Neural progenitor cell (in vitro differentiated cells): ENCODE results near the gene PITPNC1. TPM values are rescaled to one million over a fixed set of nuclear protein-coding genes. Genes with fewer than 3 reads are reported as not detected.
"Not testable (repeated sequence)": the region's sequence is repeated elsewhere in the genome, so short reads cannot be mapped to it uniquely, and the experiment has no call there.

ENCODE experiments used
- DNase-seq: peaks from one replicate; pipeline ENCODE4 v3.0.0-alpha.2; 2016; ENCODE audit warnings: low spot score
- H2AFZ ChIP-seq: fragments of 200-600 bp; sonication (generic); replicated peaks from 2 replicates; pipeline ENCODE4 v1.6.1; 2016; ENCODE audit warnings: antibody characterized with exemption
- H3F3A ChIP-seq: fragments of 200-600 bp; sonication (generic); 2 replicates; pipeline ENCODE4 v1.6.1; 2016; ENCODE audit warnings: antibody characterized with exemption, low read depth
- H3K27ac ChIP-seq: fragments of 200-600 bp; sonication (generic); 2 replicates; pipeline ENCODE4 v1.5.1; 2016; ENCODE audit warnings: mild to moderate bottlenecking
- H3K27me3 ChIP-seq: fragments of 200-600 bp; sonication (generic); 2 replicates; pipeline ENCODE4 v1.6.1; 2016; ENCODE audit warnings: mild to moderate bottlenecking, moderate library complexity
- H3K36me3 ChIP-seq: fragments of 200-600 bp; sonication (generic); 2 replicates; pipeline ENCODE4 v1.5.1; 2016
- H3K4me1 ChIP-seq: fragments of 200-600 bp; sonication (generic); 2 replicates; pipeline ENCODE4 v1.6.1; 2016; ENCODE audit warnings: mixed run types
- H3K4me2 ChIP-seq: fragments of 200-600 bp; sonication (generic); 2 replicates; pipeline ENCODE4 v1.6.1; 2016
- H3K4me3 ChIP-seq: fragments of 200-600 bp; sonication (generic); 2 replicates; pipeline ENCODE4 v1.5.1; 2016
- H3K79me2 ChIP-seq: fragments of 200-600 bp; sonication (generic); 2 replicates; pipeline ENCODE4 v1.6.1; 2016; ENCODE audit warnings: low read depth
- H3K9ac ChIP-seq: fragments of 200-600 bp; sonication (generic); 2 replicates; pipeline ENCODE4 v1.6.1; 2016
- H3K9me3 ChIP-seq: fragments of 200-600 bp; sonication (generic); 2 replicates; pipeline ENCODE4 v1.5.1; 2016; ENCODE audit warnings: low read depth
- H4K20me1 ChIP-seq: fragments of 200-600 bp; sonication (generic); 2 replicates; pipeline ENCODE4 v1.6.1; 2016; ENCODE audit warnings: low read depth
- H3K27ac Mint-ChIP-seq: 3 replicates; pipeline ENCODE4 v1.8.0; 2021; ENCODE audit warnings: mixed read lengths
- H3K27me3 Mint-ChIP-seq: 2 replicates; pipeline ENCODE4 v1.8.0; 2022; ENCODE audit warnings: low read depth, mild to moderate bottlenecking, inconsistent platforms, moderate library complexity, mixed read lengths; ENCODE audit not compliant: insufficient read depth
- H3K36me3 Mint-ChIP-seq: 3 replicates; pipeline ENCODE4 v1.8.0; 2021; ENCODE audit warnings: mixed read lengths
- H3K4me1 Mint-ChIP-seq: 3 replicates; pipeline ENCODE4 v1.8.0; 2021; ENCODE audit warnings: mixed read lengths
- H3K4me3 Mint-ChIP-seq: 3 replicates; pipeline ENCODE4 v1.8.0; 2021; ENCODE audit warnings: mild to moderate bottlenecking, moderate library complexity, mixed read lengths
- H3K9me3 Mint-ChIP-seq: 3 replicates; pipeline ENCODE4 v1.8.0; 2020; ENCODE audit warnings: mixed read lengths
- CTCF ChIP-seq: fragments of 200-600 bp; sonication (generic); IDR thresholded peaks from 2 replicates; pipeline ENCODE4 v1.5.1; 2017; ENCODE audit warnings: antibody characterized with exemption, mild to moderate bottlenecking
- EZH2 ChIP-seq: fragments of 200-600 bp; sonication (generic); IDR thresholded peaks from 2 replicates; pipeline ENCODE4 v1.6.1; 2017; ENCODE audit warnings: antibody characterized with exemption, mild to moderate bottlenecking, moderate library complexity
- EZH2phosphoT487 ChIP-seq: fragments of 200-600 bp; sonication (generic); IDR thresholded peaks from 2 replicates; pipeline ENCODE4 v1.6.1; 2017; ENCODE audit warnings: antibody characterized with exemption
- total RNA-seq: library from RNA; depleted of rRNA; stranded (reverse); fragments of >200 nt; gene quantifications from 2 replicates; pipeline ENCODE4 v1.2.3, GENCODE V29; 2015; ENCODE audit warnings: low replicate concordance

PITPNC1 gene
- total RNA-seq, 1 donor from 2014 or later = 8.1 TPM

GRCh38 chr17:67628580-67629013, 251.5 kb downstream of the PITPNC1 start:
- Histone ChIP-seq H4K20me1 (no peaks in the 10 kb centered on the region), H3K9me3 (no peaks in the 10 kb centered on the region), H3K27ac (no peak overlapping the region), H3K27me3 (no peaks in the 10 kb centered on the region), H3K9ac (no peak overlapping the region), H3K36me3 (no peaks in the 10 kb centered on the region), H3F3A (no peaks in the 10 kb centered on the region), H2AFZ (no peak overlapping the region), H3K79me2 (no peaks in the 10 kb centered on the region), H3K4me1 (no peaks in the 10 kb centered on the region), H3K4me3 (no peak overlapping the region), H3K4me2 (no peak overlapping the region)
- peak; percentile 19 for DNase-seq
- Mint-ChIP-seq H3K9me3 (no peaks in the 10 kb centered on the region), H3K4me1 (peaks cover 7% of the 10 kb centered on the region), H3K27ac (no peak overlapping the region), H3K27me3 (no peaks in the 10 kb centered on the region), H3K4me3 (no peak overlapping the region), H3K36me3 (peaks cover 6% of the 10 kb centered on the region)
- TF ChIP-seq EZH2phosphoT487 (no peak), CTCF (peak; percentile 27)

GRCh38 chr17:67629971-67630320, 252.9 kb downstream of the PITPNC1 start:
- no peak overlapping the region for H3K27ac Mint-ChIP-seq
- Histone ChIP-seq H4K20me1 (no peaks in the 10 kb centered on the region), H2AFZ (no peak overlapping the region), H3K4me1 (no peaks in the 10 kb centered on the region), H3K27ac (no peak overlapping the region), H3K36me3 (no peaks in the 10 kb centered on the region), H3K9me3 (no peaks in the 10 kb centered on the region), H3K4me3 (no peak overlapping the region), H3K9ac (no peak overlapping the region), H3K4me2 (no peak overlapping the region), H3K27me3 (no peaks in the 10 kb centered on the region), H3K79me2 (no peaks in the 10 kb centered on the region), H3F3A (no peaks in the 10 kb centered on the region)
- TF ChIP-seq EZH2phosphoT487 (no peak), CTCF (peak; percentile 37)
- H3K4me1 Mint-ChIP-seq = peaks cover 6% of the 10 kb centered on the region
- H3K27me3 Mint-ChIP-seq = peaks cover 2% of the 10 kb centered on the region
- no peaks in the 10 kb centered on the region for H3K9me3 Mint-ChIP-seq
- peaks cover 8% of the 10 kb centered on the region for H3K36me3 Mint-ChIP-seq
- DNase-seq = peak; percentile 37
- H3K4me3 Mint-ChIP-seq = no peak overlapping the region

GRCh38 chr17:67630836-67631235, 253.8 kb downstream of the PITPNC1 start:
- not testable (repeated sequence) for H3K4me3 ChIP-seq, H3K27me3 Mint-ChIP-seq, H3K4me2 ChIP-seq, H3K4me3 Mint-ChIP-seq, H3K36me3 ChIP-seq, DNase-seq, H3K4me1 ChIP-seq, H3K4me1 Mint-ChIP-seq, H3K27me3 ChIP-seq, H2AFZ ChIP-seq, H3F3A ChIP-seq, H3K9ac ChIP-seq, H3K27ac ChIP-seq, H3K79me2 ChIP-seq, H3K9me3 Mint-ChIP-seq, H3K9me3 ChIP-seq, H4K20me1 ChIP-seq, H3K27ac Mint-ChIP-seq
- H3K36me3 Mint-ChIP-seq = peaks cover 14% of the 10 kb centered on the region

GRCh38 chr17:67632141-67632540, 255.1 kb downstream of the PITPNC1 start:
- Histone ChIP-seq H3F3A (no peaks in the 10 kb centered on the region), H3K9ac (no peak overlapping the region), H3K36me3 (no peaks in the 10 kb centered on the region), H3K79me2 (no peaks in the 10 kb centered on the region), H2AFZ (no peak overlapping the region), H4K20me1 (no peaks in the 10 kb centered on the region), H3K27ac (no peak overlapping the region), H3K4me3 (no peak overlapping the region), H3K27me3 (no peaks in the 10 kb centered on the region), H3K4me2 (no peak overlapping the region), H3K4me1 (no peaks in the 10 kb centered on the region), H3K9me3 (no peaks in the 10 kb centered on the region)
- Mint-ChIP-seq H3K9me3 (no peaks in the 10 kb centered on the region), H3K27ac (no peak overlapping the region), H3K4me1 (peaks cover 2% of the 10 kb centered on the region), H3K36me3 (peaks cover 14% of the 10 kb centered on the region), H3K27me3 (peaks cover 2% of the 10 kb centered on the region), H3K4me3 (no peak overlapping the region)
- TF ChIP-seq CTCF (no peak), EZH2 (no peak), EZH2phosphoT487 (no peak)
- no peak for DNase-seq
